GM23338 (cell line): ENCODE measurements around the gene FGFR2. TPM values are rescaled to one million over a fixed set of nuclear protein-coding genes. Genes with fewer than 3 reads are reported as not detected.

Source experiments
- ATAC-seq: fragments of 200-7000 bp; cut with Tn5 transposase; 3 replicates; pipeline ENCODE4 v1.9.1; 2020
- DNase-seq: peaks from one replicate; pipeline ENCODE4 v3.0.0-alpha.2; 2015; ENCODE audit warnings: low spot score
- H2AFZ ChIP-seq: fragments of 200-600 bp; sonication (generic); 2 replicates; pipeline ENCODE4 v1.8.0; 2016; ENCODE audit warnings: antibody characterized with exemption, mild to moderate bottlenecking, moderate library complexity
- H3F3A ChIP-seq: fragments of 200-600 bp; sonication (generic); replicated peaks from 2 replicates; pipeline ENCODE4 v1.8.0; 2017; ENCODE audit warnings: antibody characterized with exemption, mixed run types, low read depth
- H3K27ac ChIP-seq: fragments of 200-600 bp; sonication (generic); 2 replicates; pipeline ENCODE4 v1.6.1; 2016; ENCODE audit warnings: low read depth
- H3K27me3 ChIP-seq: fragments of 200-600 bp; sonication (generic); 2 replicates; pipeline ENCODE4 v1.8.0; 2016; ENCODE audit warnings: mild to moderate bottlenecking, mixed run types, moderate library complexity; ENCODE audit not compliant: insufficient read depth
- H3K36me3 ChIP-seq: fragments of 200-600 bp; sonication (generic); 2 replicates; pipeline ENCODE4 v1.8.0; 2016; ENCODE audit warnings: mild to moderate bottlenecking; ENCODE audit not compliant: insufficient read depth
- H3K4me1 ChIP-seq: fragments of 200-600 bp; sonication (generic); 2 replicates; pipeline ENCODE4 v1.8.0; 2016; ENCODE audit warnings: mild to moderate bottlenecking, moderate library complexity; ENCODE audit not compliant: insufficient read depth
- H3K4me2 ChIP-seq: fragments of 200-600 bp; sonication (generic); 2 replicates; pipeline ENCODE4 v1.7.1; 2017; ENCODE audit warnings: mixed run types
- H3K4me3 ChIP-seq: fragments of 200-600 bp; sonication (generic); 2 replicates; pipeline ENCODE4 v1.6.1; 2016; ENCODE audit warnings: mixed run types
- H3K79me2 ChIP-seq: fragments of 200-600 bp; sonication (generic); replicated peaks from 2 replicates; pipeline ENCODE4 v1.8.0; 2017; ENCODE audit warnings: mild to moderate bottlenecking; ENCODE audit not compliant: insufficient read depth
- H3K9me2 ChIP-seq: fragments of 200-600 bp; sonication (generic); 2 replicates; pipeline ENCODE4 v1.8.0; 2017; ENCODE audit not compliant: insufficient read depth
- H4K20me1 ChIP-seq: fragments of 200-600 bp; sonication (generic); replicated peaks from 2 replicates; pipeline ENCODE4 v1.8.0; 2017; ENCODE audit warnings: mild to moderate bottlenecking; ENCODE audit not compliant: insufficient read depth
- H3K27ac Mint-ChIP-seq: 2 replicates; pipeline ENCODE4 v1.8.0; 2020; ENCODE audit warnings: inconsistent platforms, mild to moderate bottlenecking, moderate library complexity, mixed read lengths
- H3K27me3 Mint-ChIP-seq: 3 replicates; pipeline ENCODE4 v1.8.0; 2022; ENCODE audit warnings: low read depth, mild to moderate bottlenecking, moderate library complexity, mixed read lengths, inconsistent platforms; ENCODE audit not compliant: insufficient read depth, poor library complexity
- H3K36me3 Mint-ChIP-seq: 3 replicates; pipeline ENCODE4 v1.8.0; 2021; ENCODE audit warnings: low read depth, mild to moderate bottlenecking, inconsistent platforms, moderate library complexity, mixed read lengths
- H3K4me1 Mint-ChIP-seq: 3 replicates; pipeline ENCODE4 v1.8.0; 2020; ENCODE audit warnings: mild to moderate bottlenecking, inconsistent platforms, mixed read lengths
- H3K4me3 Mint-ChIP-seq: 3 replicates; pipeline ENCODE4 v1.8.0; 2021; ENCODE audit warnings: moderate library complexity, mild to moderate bottlenecking, inconsistent platforms, mixed read lengths
- H3K9me3 Mint-ChIP-seq: 3 replicates; pipeline ENCODE4 v1.8.0; 2020; ENCODE audit warnings: moderate library complexity, mild to moderate bottlenecking, inconsistent platforms, mixed read lengths
- CREB1 ChIP-seq: fragments of 250-450 bp; sonication (Bioruptor Pico); IDR thresholded peaks from 2 replicates; pipeline ENCODE4 v1.5.0; 2020; ENCODE audit warnings: low read depth, mild to moderate bottlenecking, moderate library complexity
- CTCF ChIP-seq, 2 experiments: fragments of 200-600 bp in 1 of 2; sonication (generic) in 1 of 2; conservative IDR thresholded peaks; 2 replicates each; pipeline versions ENCODE4 v1.5.1 to v1.6.1; 2016 to 2017; ENCODE audit warnings: antibody characterized with exemption in 2 of 2, low read depth in 2 of 2, mild to moderate bottlenecking in 2 of 2, moderate library complexity in 1 of 2
- ETS1 ChIP-seq: IDR thresholded peaks from 2 replicates; pipeline ENCODE4 v1.6.1; 2016; ENCODE audit warnings: antibody characterized with exemption
- EZH2 ChIP-seq: fragments of 200-600 bp; sonication (generic); IDR thresholded peaks from one replicate; pipeline ENCODE4 v1.8.0; 2017; ENCODE audit warnings: antibody characterized with exemption, mild to moderate bottlenecking, low read depth; ENCODE audit not compliant: unreplicated experiment
- EZH2phosphoT487 ChIP-seq: fragments of 200-600 bp; sonication (generic); IDR thresholded peaks from one replicate; pipeline ENCODE4 v1.8.1; 2018; ENCODE audit warnings: antibody characterized with exemption; ENCODE audit not compliant: unreplicated experiment
- JUNB ChIP-seq: IDR thresholded peaks from one replicate; pipeline ENCODE4 v1.6.1; 2016; ENCODE audit warnings: antibody characterized with exemption; ENCODE audit not compliant: unreplicated experiment
- NANOG ChIP-seq: IDR thresholded peaks from 2 replicates; pipeline ENCODE4 v1.6.1; 2016; ENCODE audit warnings: antibody characterized with exemption, borderline replicate concordance
- POLR2AphosphoS5 ChIP-seq: IDR thresholded peaks from 2 replicates; pipeline ENCODE4 v1.6.1; 2016; ENCODE audit warnings: antibody characterized with exemption, low read depth
- REST ChIP-seq: IDR thresholded peaks from one replicate; pipeline ENCODE4 v1.6.1; 2018; ENCODE audit warnings: antibody characterized with exemption; ENCODE audit not compliant: unreplicated experiment
- STAT1 ChIP-seq: IDR thresholded peaks from one replicate; pipeline ENCODE4 v1.6.1; 2016; ENCODE audit warnings: antibody characterized with exemption; ENCODE audit not compliant: unreplicated experiment
- ZNF114 ChIP-seq: fragments of 250-450 bp; sonication (Bioruptor Pico); IDR thresholded peaks from 2 replicates; pipeline ENCODE4 v1.5.0; 2020; ENCODE audit warnings: mild to moderate bottlenecking, moderate library complexity
- ZNF331 ChIP-seq: fragments of 250-450 bp; sonication (Bioruptor Pico); IDR thresholded peaks from 2 replicates; pipeline ENCODE4 v1.5.0; 2020; ENCODE audit warnings: low read depth, mild to moderate bottlenecking, moderate library complexity
- ZNF462 ChIP-seq: fragments of 250-450 bp; sonication (Bioruptor Pico); IDR thresholded peaks from 2 replicates; pipeline ENCODE4 v1.5.0; 2020; ENCODE audit warnings: mild to moderate bottlenecking, moderate library complexity
- polyA plus RNA-seq: library from polyadenylated mRNA; unstranded; fragments of >200 nt; fragmentation: Nextera tagmentation; extraction: Ambion mirVana; gene quantifications from 2 replicates; pipeline ENCODE4 v1.2.1, GENCODE V29; 2016
- total RNA-seq: library from RNA; depleted of rRNA; stranded (reverse); fragments of >200 nt; shearing (Covaris generic); gene quantifications from 2 replicates; pipeline ENCODE4 v1.2.3, GENCODE V29; 2014

Gene FGFR2
- total and polyA plus RNA-seq, 2 experiments from 2014 or later: 31.1 to 106 TPM

GRCh38 chr10:121637437-121637836 is 39.2 kb upstream of the FGFR2 start:
- no peak overlapping the region for H3K27ac Mint-ChIP-seq
- DNase-seq (no peak), ATAC-seq (no peak)
- peaks cover 11% of the 10 kb centered on the region; the same call in 2 of the 3 replicates for H3K36me3 Mint-ChIP-seq
- no peaks in the 10 kb centered on the region for H3K79me2 ChIP-seq
- no peaks in the 10 kb centered on the region for H3F3A ChIP-seq
- H3K4me3 Mint-ChIP-seq: no peak overlapping the region
- H3K27me3 Mint-ChIP-seq: no peaks in the 10 kb centered on the region
- no peak overlapping the region for H3K4me3 ChIP-seq
- H3K4me2 ChIP-seq: no peak overlapping the region
- no peaks in the 10 kb centered on the region; the same call in 2 of the 3 replicates for H3K4me1 Mint-ChIP-seq
- TF ChIP-seq EZH2phosphoT487 (no peak), REST (no peak), ZNF331 (no peak), POLR2AphosphoS5 (no peak), ETS1 (no peak), JUNB (no peak), ZNF114 (CRISPR knock-in tag) (no peak), NANOG (no peak), EZH2 (no peak), CREB1 (CRISPR knock-in tag) (no peak), CTCF (conservative IDR thresholded peaks at IDR 0.05; ENCODE audit: low read depth in 2 of 2) (no peak), ZNF462 (no peak), STAT1 (no peak)
- H3K9me2 ChIP-seq: 0 out of 2 replicates have a peak, but pooled peaks cover 4% of the 10 kb centered on the region
- no peak overlapping the region for H2AFZ ChIP-seq
- H3K4me1 ChIP-seq: peaks cover 4% of the 10 kb centered on the region; the same call in 1 of the 2 replicates
- H4K20me1 ChIP-seq: no peaks in the 10 kb centered on the region
- H3K27me3 ChIP-seq: no peaks in the 10 kb centered on the region
- H3K27ac ChIP-seq: no peak overlapping the region
- H3K36me3 ChIP-seq: no peaks in the 10 kb centered on the region
- peaks cover 28% of the 10 kb centered on the region for H3K9me3 Mint-ChIP-seq
